Gastroesophageal sphincter (tissue), 3 donors: ENCODE results near the gene CDK5R2.

ENCODE experiments used
- CTCF ChIP-seq, 4 experiments: fragments of 200-600 bp in 2 of 4; fragments of 450-650 bp in 2 of 4; sonication (generic) in 1 of 4; IDR thresholded peaks; one replicate each; pipeline ENCODE4 v1.5.1; 2017 to 2019; ENCODE audit warnings: antibody characterized with exemption in 4 of 4, mild to moderate bottlenecking in 2 of 4, moderate library complexity in 2 of 4
- EP300 ChIP-seq: sonication (generic); formaldehyde crosslinking; IDR thresholded peaks from one replicate; pipeline ENCODE4 v1.6.1; 2017; ENCODE audit warnings: antibody characterized with exemption, mild to moderate bottlenecking
- POLR2A ChIP-seq, 2 donors: fragments of 450-650 bp; IDR thresholded peaks; one replicate each; pipeline ENCODE4 v1.6.1; 2017; ENCODE audit warnings: antibody characterized with exemption in 2 of 2, mild to moderate bottlenecking in 2 of 2, moderate library complexity in 1 of 2

GRCh38 chr2:219009294-219009693 is 49.8 kb downstream of the CDK5R2 start:
- TF ChIP-seq CTCF (IDR thresholded peaks at IDR 0.05) (no peak), POLR2A (IDR thresholded peaks at IDR 0.05) (no peak), EP300 (no peak)
